GM12864 (cell line): ENCODE data around the gene USP10.

ENCODE experiments used
- DNase-seq: peaks from one replicate; pipeline ENCODE4 v3.0.0-alpha.2; 2011; ENCODE audit warnings: low read depth
- H3K4me3 ChIP-seq: 2 replicates; pipeline ENCODE4 v1.5.1; 2011; ENCODE audit warnings: mild to moderate bottlenecking, low read depth, low read length, control low read depth
- CTCF ChIP-seq: IDR thresholded peaks from 2 replicates; pipeline ENCODE4 v1.5.1; 2011; ENCODE audit warnings: low read depth, mild to moderate bottlenecking, moderate library complexity, low read length, control low read depth, inconsistent platforms; ENCODE audit errors: missing control alignments

USP10 gene

GRCh38 chr16:84788920-84789391, 89.2 kb downstream of the USP10 start:
- H3K4me3 ChIP-seq: no peak overlapping the region
- no peak for DNase-seq
- TF ChIP-seq CTCF: no peak

GRCh38 chr16:84789431-84789830, 89.6 kb downstream of the USP10 start:
- H3K4me3 ChIP-seq: no peak overlapping the region
- TF ChIP-seq CTCF: no peak
- DNase-seq: no peak

GRCh38 chr16:84790301-84790700, 90.5 kb downstream of the USP10 start:
- no peak overlapping the region for H3K4me3 ChIP-seq
- TF ChIP-seq CTCF: no peak
- DNase-seq: no peak

- DNase-seq: no peak
- TF ChIP-seq CTCF: no peak
- no peak overlapping the region for H3K4me3 ChIP-seq
Measured at GRCh38 chr16:84791088-84791487, 91.3 kb downstream of the USP10 start.

GRCh38 chr16:84791501-84791900, 91.7 kb downstream of the USP10 start:
- no peak for TF ChIP-seq CTCF
- DNase-seq: no peak

GRCh38 chr16:84794186-84794585, 94.4 kb downstream of the USP10 start:
- no peak overlapping the region for H3K4me3 ChIP-seq
- TF ChIP-seq CTCF: no peak

More at GRCh38 chr16:84791501-84791900, 91.7 kb downstream of the USP10 start:
- no peak overlapping the region for H3K4me3 ChIP-seq

GRCh38 chr16:84794626-84795025, 94.8 kb downstream of the USP10 start:
- no peak for DNase-seq
- no peak overlapping the region for H3K4me3 ChIP-seq
- no peak for TF ChIP-seq CTCF

More at GRCh38 chr16:84794186-84794585, 94.4 kb downstream of the USP10 start:
- DNase-seq: no peak
